ENCODE measurements around the gene C2orf92.
A peak's percentile ranks its signal among the peaks of the same experiment; 100 is the strongest.

Gene C2orf92

DNA sequence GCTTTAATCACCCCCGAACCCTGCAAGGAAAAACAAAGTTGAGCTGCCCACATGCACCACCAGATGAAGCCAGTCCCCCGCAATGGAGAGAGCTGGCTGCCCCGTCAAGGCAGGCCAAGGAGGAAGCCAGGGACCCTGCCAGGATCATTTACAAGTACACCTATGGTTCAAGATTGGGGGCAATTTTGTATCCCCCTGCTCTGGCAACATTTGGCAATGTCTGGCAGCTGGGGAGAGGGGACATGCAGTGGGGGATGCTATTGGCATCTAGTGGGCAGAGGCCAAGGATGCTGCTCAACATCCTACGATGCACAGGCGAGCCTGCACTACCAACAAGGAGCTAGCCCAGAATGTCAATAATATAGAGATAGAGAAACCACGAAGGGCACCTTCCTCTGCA, 7.6 kb upstream of the C2orf92 start:
- TF ChIP-seq, protein P1, sequence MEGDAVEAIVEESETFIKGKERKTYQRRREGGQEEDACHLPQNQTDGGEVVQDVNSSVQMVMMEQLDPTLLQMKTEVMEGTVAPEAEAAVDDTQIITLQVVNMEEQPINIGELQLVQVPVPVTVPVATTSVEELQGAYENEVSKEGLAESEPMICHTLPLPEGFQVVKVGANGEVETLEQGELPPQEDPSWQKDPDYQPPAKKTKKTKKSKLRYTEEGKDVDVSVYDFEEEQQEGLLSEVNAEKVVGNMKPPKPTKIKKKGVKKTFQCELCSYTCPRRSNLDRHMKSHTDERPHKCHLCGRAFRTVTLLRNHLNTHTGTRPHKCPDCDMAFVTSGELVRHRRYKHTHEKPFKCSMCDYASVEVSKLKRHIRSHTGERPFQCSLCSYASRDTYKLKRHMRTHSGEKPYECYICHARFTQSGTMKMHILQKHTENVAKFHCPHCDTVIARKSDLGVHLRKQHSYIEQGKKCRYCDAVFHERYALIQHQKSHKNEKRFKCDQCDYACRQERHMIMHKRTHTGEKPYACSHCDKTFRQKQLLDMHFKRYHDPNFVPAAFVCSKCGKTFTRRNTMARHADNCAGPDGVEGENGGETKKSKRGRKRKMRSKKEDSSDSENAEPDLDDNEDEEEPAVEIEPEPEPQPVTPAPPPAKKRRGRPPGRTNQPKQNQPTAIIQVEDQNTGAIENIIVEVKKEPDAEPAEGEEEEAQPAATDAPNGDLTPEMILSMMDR (IDR thresholded peaks at IDR 0.05), result no peak
- H3K4me3 ChIP-seq, result peak overlapping the region; percentile 27
- no peak for DNase-seq (ENCODE audit: low spot score)
- H3K27ac ChIP-seq, result no peak overlapping the region

DNA sequence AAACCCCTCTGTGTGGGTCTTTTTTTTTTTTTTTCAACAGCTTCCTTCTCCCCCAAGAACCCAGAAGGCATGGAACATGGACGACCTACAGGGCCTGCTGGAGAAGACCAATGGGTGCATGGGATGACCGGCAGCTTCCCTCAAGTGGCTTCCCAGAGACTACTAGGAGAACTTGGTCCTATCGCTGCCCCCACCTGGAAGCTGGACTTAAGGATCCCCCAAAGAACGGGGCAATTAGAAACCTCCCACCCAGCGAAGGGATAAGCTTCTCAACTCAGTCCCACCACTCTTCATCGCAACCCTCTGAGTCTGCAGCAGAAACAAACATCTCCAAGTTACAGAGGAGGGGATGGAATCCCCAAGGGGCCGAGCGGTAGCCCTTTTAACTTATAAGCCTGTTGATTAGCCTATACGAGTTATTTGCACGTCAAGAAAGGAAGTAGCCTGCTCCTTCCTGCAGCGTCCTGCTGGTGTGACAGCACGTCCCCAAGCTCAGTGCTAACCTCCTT, 7.1 kb upstream of the C2orf92 start:
- TF ChIP-seq, protein P1 (IDR thresholded peaks at IDR 0.05), result no peak
- DNase-seq (ENCODE audit: low spot score), result peak; percentile 59
- peak overlapping the region; percentile 95 for H3K4me3 ChIP-seq
- H3K27ac ChIP-seq, result peak overlapping the region; percentile 96 to 99

DNA sequence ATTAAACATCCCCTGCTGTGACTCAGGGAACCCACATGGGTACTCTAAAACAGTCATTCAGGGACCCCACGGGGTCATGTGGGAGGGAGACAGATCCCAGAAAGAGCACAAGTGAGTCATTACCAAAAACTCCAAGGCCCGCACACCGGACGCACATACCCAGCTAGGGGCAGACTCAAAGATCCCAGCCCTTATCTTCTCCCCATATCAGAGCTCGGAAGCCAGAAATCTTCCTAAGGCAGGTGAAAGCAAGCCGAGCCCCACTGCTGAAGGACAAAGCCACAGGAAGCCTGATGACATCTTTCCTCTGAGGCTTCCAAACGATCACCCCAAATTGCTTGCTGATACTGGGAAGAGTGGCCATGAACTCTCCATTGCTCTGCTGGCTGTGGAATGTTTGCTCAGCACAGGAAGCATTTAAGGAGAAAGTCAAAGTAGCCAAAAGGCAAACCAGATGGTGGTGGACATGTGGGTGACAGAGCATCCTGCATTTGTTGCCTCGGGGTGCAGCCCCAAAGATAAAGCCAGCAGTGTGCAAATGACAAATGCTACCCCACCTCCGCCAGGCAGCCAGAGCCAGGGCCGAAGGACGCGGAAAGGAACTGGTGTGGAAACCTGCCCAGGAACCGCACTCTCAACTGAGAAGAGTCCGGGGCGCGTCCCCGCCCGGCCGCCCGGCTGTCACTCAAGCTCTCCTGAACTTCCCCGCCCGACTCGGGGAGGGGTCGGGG, 6.5 kb upstream of the C2orf92 start:
- peak; percentile 86 for DNase-seq (ENCODE audit: low spot score)
- TF ChIP-seq, protein P1 (IDR thresholded peaks at IDR 0.05), result no peak
- Histone ChIP-seq H3K4me3 (peak overlapping the region; percentile 95), H3K27ac (peak overlapping the region; percentile 96 to 99)

DNA sequence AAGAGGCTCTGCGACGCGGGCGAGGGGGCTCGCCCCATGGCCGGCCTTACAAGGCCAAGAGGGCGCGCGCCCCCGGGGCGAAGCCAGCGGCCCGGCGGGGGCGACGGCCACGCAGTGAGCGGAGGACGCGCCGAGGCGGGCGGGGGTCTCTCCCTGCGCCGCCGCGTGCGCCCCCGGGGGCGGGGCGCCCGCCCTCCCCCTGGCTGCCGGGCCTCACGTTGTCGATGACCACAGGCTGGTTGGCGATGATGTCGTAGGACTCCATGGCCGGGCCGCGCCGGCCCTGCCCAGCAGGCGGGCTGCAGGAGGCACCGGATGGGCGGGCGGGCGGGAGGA, 5.9 kb upstream of the C2orf92 start:
- Histone ChIP-seq H3K27ac (peak overlapping the region; percentile 96 to 99), H3K4me3 (peak overlapping the region; percentile 95)
- TF ChIP-seq, protein P1 (IDR thresholded peaks at IDR 0.05), result no peak
- no peak for DNase-seq (ENCODE audit: low spot score)

DNA sequence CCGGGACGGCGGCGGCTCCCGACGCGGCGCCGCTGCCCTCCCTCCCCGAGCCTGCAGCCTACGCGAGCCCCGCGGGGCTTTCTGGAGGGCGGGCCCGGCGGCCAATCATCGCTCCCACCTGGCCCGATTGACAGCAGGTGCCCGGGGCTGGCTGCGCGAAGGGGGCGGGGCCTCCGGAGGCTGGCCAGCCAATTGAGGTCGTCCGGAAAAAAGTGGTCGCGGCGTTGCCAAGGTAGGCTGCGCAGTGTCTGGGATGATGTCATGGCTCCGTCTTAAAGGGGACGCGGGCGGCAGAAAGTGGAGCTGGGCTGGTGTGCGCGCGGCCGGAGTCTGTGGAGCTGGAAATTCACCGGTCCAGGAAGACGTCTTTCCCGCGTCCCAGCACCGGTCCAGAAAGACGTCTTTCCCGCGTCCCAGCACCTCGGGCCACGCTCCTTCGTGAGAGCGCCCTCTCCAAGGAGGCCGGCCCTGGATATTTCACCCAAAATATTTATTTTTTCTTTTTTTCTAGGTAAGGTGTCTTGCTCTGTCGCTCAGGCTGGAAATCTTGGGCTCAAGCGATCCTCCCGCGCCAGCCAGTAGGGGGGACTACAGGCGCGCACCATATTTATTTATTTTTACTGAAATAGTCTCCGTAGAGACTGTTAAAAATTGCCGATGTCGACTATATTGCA, 5.4 kb upstream of the C2orf92 start, which contains the start of gene ACTR1B:
Gene ACTR1B (minus strand): TSS at position 83 of the 674 bp plus-strand sequence. CDS start 154 bp downstream, outside the sequence.
- TF ChIP-seq, protein P1 (IDR thresholded peaks at IDR 0.05), result peak; percentile 29
- Histone ChIP-seq H3K27ac (peak within 1 kb of the TSS; percentile 96 to 99), H3K4me3 (peak within 1 kb of the TSS; percentile 95)
- peak; percentile 99 for DNase-seq (ENCODE audit: low spot score)

DNA sequence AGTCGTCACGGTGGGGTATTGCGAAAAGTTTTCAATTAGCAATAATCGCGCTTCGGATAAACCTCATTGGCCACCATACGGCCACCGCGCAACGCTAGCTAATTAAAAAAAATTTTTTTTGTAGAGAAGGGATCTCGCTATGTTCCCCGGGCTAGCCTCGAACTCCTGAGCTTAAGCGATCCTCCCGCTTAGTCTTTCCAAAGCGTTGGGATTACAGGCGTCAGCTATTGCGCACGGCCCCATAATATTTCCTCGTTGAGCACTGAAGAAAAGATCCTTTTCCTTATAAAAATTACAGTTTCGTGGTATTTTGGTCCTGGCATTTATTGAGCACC, 4.9 kb upstream of the C2orf92 start:
- DNase-seq (ENCODE audit: low spot score), result no peak
- H3K27ac ChIP-seq, result peak overlapping the region; percentile 96 to 99
- TF ChIP-seq, protein P1 (IDR thresholded peaks at IDR 0.05), result no peak
- peak overlapping the region; percentile 95 for H3K4me3 ChIP-seq

Data from coronary artery (tissue), 2 donors.